Activated T-helper 17 cell treated with anti-CD3 and anti-CD28 coated beads, Interleukin-2, amount 50 U/mL, for 72 hours (primary cell): Measurements from ENCODE around the gene CTSE. TPM values are rescaled to one million over a fixed set of nuclear protein-coding genes. Genes with fewer than 3 reads are reported as not detected.
"Not testable (repeated sequence)": the region's sequence is repeated elsewhere in the genome, so short reads cannot be mapped to it uniquely, and the experiment has no call there.

Experiments used
- ATAC-seq: fragments of 150-1000 bp; cut with Tn5 transposase; replicated peaks from 2 replicates; pipeline ENCODE4 v1.10.0; 2021; ENCODE audit warnings: mild to moderate bottlenecking, moderate library complexity
- H3K27ac Mint-ChIP-seq: one replicate; pipeline ENCODE4 v1.8.0; 2022; ENCODE audit warnings: mixed read lengths
- H3K27me3 Mint-ChIP-seq: one replicate; pipeline ENCODE4 v1.8.0; 2022; ENCODE audit warnings: mixed read lengths
- H3K36me3 Mint-ChIP-seq: one replicate; pipeline ENCODE4 v1.8.0; 2022; ENCODE audit warnings: low read depth, mild to moderate bottlenecking, mixed read lengths
- H3K4me1 Mint-ChIP-seq: one replicate; pipeline ENCODE4 v1.8.0; 2022; ENCODE audit warnings: mixed read lengths
- H3K4me3 Mint-ChIP-seq: one replicate; pipeline ENCODE4 v1.8.0; 2022; ENCODE audit warnings: mild to moderate bottlenecking, mixed read lengths
- H3K9me3 Mint-ChIP-seq: one replicate; pipeline ENCODE4 v1.8.0; 2022; ENCODE audit warnings: mixed read lengths
- total RNA-seq, 2 donors: library from RNA; stranded (reverse); gene quantifications; one replicate each; pipeline ENCODE4 v1.2.3, GENCODE V29; 2022

Gene CTSE
- total RNA-seq, result not detected

DNA sequence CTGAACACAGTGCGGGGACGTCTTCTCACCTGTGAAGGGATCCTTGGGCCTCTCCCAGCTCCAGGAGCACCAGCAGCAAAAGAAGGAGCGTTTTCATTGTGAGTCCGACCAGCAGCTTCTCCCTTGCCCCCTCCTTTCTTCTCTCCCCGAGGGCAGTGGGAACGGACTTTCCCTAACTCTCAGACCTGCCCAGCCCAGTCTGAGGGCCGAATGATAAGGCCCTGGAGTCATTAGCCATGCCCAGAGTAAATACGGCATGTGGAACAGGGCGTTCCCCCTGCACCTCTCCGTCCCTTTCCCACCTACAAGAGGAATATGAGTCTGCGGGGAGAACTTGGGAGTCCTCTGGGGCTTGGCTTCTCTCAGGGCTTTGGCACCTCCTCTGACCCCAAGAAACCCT lies at the start of gene CTSE:
Gene CTSE (minus strand): TSS at position 201 of the 400 bp plus-strand sequence. CDS start 104 bp downstream, at position 97.
- no peaks in the 10 kb centered on the region for H3K36me3 Mint-ChIP-seq
- H3K9me3 Mint-ChIP-seq, result no peaks in the 10 kb centered on the region
- no peaks in the 10 kb centered on the region for H3K4me1 Mint-ChIP-seq
- H3K27me3 Mint-ChIP-seq, result peaks cover 21% of the 10 kb centered on the region
- ATAC-seq, result no peak
- no peak within 1 kb of the TSS for H3K27ac Mint-ChIP-seq
- no peak within 1 kb of the TSS for H3K4me3 Mint-ChIP-seq

DNA sequence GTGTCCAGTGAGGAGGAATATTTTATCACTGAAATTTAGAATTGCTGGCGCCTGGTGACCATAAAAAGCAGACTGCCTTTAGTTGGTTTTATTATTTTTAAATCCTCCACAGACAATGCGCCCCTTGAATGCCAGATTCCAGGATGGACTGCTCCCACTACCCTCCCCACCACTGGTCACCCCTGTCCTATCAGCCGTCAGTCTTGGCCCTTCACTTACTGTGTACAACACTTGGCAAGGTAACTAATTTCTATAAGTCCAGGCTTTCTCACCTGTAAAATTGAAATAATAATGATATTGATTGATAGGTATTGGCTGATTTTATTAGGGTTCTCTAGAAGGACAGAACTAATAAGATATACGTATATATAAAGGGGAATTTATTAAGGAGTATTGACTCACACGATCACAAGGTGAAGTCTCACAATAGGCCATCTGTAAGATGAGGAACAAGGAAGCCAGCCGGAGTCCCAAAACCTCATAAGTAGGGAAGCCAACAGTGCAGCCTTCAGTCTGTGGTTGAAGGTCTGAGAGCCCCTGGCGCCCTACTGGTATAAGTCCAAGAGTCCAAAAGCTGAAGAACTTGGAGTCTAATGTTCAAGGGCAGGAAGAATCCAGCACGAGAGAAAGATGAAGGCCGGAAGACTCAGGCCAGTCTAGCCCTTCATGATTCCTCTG lies 47.1 kb upstream of the CTSE start:
- ATAC-seq, result no peak
- peaks cover 6% of the 10 kb centered on the region for H3K27me3 Mint-ChIP-seq
- H3K4me1 Mint-ChIP-seq, result no peaks in the 10 kb centered on the region
- H3K9me3 Mint-ChIP-seq, result no peaks in the 10 kb centered on the region
- H3K4me3 Mint-ChIP-seq, result no peak overlapping the region
- H3K36me3 Mint-ChIP-seq, result no peaks in the 10 kb centered on the region
- no peak overlapping the region for H3K27ac Mint-ChIP-seq

DNA sequence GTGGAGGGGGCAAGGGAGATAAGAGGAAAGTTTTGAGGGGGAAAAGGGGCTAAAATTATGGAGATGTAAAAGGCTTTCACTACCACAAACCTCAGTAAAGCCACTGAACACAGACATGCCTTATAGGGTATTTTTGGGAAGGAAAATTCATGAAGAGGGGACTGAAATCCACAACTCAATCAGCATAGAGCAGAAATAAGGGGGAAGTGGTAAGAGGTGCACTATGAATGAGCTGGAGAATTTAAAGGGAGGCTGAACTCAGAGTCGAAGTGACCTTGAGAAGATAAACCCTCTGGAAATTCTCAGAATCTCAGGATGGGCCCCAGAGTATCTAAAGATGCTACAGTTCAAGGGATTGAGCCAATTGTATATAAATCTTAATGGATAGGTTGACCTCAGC lies 44.6 kb upstream of the CTSE start:
- H3K27ac Mint-ChIP-seq, result no peak overlapping the region
- no peaks in the 10 kb centered on the region for H3K4me1 Mint-ChIP-seq
- no peaks in the 10 kb centered on the region for H3K36me3 Mint-ChIP-seq
- H3K4me3 Mint-ChIP-seq, result no peak overlapping the region
- ATAC-seq, result no peak
- H3K9me3 Mint-ChIP-seq, result no peaks in the 10 kb centered on the region
- no peaks in the 10 kb centered on the region for H3K27me3 Mint-ChIP-seq

DNA sequence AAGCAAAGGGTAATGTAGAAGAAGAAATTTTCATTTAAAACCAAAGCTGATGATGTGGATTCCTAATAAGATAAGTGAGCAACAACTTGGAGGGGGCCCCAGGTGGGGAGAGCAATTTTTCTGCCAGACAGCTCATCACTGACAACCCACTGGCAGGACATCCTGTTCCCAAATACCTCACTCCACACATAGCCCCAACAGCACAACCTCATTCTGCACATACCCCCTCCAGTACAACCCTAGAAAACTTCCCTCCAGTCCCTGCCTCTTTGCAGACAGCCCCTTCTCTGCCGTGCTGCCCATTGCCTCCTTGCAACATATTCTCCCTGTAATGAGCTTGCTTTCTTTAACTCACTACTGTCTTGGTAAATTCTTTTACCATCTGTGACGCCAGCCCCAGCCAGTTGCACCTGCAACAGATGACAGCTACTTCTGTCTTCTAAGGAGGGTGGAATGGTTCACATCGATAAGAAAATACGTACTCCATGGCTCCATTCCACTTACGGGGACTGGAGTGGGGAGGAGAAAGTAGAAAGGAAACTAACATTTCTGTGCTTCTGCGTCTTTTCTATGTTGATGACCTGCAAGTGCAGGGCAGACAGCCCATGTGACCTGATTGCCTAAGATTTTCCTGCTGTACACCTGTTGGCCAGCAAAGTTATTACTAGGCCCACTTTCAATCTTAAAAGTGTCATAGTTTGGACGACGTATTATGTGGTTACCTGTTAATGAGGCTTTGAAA lies 44.0 kb upstream of the CTSE start:
- no peak for ATAC-seq
- no peaks in the 10 kb centered on the region for H3K36me3 Mint-ChIP-seq
- H3K4me3 Mint-ChIP-seq, result no peak overlapping the region
- H3K9me3 Mint-ChIP-seq, result no peaks in the 10 kb centered on the region
- no peaks in the 10 kb centered on the region for H3K4me1 Mint-ChIP-seq
- H3K27ac Mint-ChIP-seq, result no peak overlapping the region
- no peaks in the 10 kb centered on the region for H3K27me3 Mint-ChIP-seq

DNA sequence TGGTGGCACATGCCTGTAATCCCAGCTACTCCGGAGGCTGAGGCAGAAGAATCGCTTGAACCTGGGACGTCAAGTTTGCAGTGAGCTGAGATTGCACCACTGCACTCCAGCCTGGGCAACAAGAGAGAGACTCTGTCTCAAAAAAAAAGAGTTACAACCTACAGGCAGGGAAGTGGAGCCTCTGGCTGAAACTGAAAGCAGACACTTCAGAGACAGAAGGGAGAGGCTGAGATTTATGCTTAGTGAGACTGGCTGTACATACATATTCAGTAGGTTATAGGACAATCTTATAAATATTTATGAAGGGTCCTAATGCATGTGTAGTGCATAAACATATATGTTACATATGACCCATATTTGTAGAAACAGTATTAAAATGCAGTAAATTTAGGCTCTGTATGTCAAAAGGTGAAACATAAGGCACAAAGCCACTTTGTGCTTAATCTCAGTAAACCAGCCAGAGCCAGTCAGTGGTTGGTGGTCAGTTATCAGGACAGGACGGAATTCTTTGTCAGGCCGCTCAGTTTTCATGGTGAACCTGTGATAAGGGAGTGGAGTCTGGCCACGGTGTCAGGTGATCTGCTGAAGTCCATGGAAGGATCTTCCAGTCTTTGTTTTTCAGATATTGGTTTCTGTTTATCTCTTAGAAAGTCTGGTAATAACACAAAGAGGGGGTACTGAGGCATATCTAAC lies 42.9 kb upstream of the CTSE start:
- H3K4me1 Mint-ChIP-seq, result no peaks in the 10 kb centered on the region
- H3K27ac Mint-ChIP-seq, result no peak overlapping the region
- H3K9me3 Mint-ChIP-seq, result no peaks in the 10 kb centered on the region
- ATAC-seq, result peak; percentile 94
- H3K4me3 Mint-ChIP-seq, result no peak overlapping the region
- H3K36me3 Mint-ChIP-seq, result no peaks in the 10 kb centered on the region
- no peaks in the 10 kb centered on the region for H3K27me3 Mint-ChIP-seq

DNA sequence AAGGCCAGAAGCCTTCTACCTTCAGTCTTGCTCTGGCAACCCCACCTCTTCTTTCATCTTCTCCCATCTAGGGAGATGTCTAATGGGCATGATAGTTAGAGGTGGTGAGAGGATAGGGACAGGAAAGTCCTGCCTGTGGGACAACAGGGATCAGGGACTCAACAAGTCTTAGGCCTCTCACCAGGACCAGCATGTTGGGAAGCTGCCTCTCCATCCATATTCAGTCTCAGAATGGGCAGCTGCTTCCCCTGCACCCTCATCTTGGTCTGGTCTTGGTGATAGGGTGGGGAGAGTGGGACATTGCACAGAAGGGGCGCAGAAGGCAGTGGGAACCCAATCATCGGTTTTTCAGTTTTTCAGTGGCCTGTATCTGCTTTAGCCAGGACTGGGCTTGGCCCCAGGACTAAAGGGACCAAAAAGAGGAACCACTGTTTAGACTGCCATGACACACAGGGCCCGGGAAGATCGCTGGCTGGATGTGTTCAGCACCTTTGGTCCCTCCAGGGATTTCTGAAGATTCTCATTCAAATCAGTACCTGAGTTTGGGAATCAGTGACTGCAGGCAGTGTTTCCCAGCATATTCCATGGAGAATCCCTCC lies 42.0 kb upstream of the CTSE start:
- H3K27ac Mint-ChIP-seq, result no peak overlapping the region
- no peaks in the 10 kb centered on the region for H3K9me3 Mint-ChIP-seq
- no peaks in the 10 kb centered on the region for H3K27me3 Mint-ChIP-seq
- no peaks in the 10 kb centered on the region for H3K4me1 Mint-ChIP-seq
- H3K36me3 Mint-ChIP-seq, result no peaks in the 10 kb centered on the region
- no peak overlapping the region for H3K4me3 Mint-ChIP-seq
- no peak for ATAC-seq

DNA sequence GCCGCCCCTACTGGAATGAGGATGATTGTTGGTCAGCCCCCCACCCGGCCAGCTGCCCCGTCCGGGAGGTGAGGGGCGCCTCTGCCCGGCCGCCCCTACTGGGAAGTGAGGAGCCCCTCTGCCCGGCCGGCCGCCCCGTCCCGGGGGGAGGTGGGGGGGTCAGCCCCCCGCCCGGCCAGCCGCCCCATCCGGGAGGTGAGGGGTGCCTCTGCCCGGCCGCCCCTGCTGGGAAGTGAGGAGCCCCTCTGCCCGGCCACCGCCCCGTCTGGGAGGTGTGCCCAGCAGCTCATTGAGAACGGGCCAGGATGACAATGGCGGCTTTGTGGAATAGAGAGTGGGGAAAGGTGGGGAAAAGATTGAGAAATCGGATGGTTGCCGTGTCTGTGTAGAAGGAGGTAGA lies 40.8 kb upstream of the CTSE start:
- not testable (repeated sequence) for H3K27me3 Mint-ChIP-seq, H3K27ac Mint-ChIP-seq

DNA sequence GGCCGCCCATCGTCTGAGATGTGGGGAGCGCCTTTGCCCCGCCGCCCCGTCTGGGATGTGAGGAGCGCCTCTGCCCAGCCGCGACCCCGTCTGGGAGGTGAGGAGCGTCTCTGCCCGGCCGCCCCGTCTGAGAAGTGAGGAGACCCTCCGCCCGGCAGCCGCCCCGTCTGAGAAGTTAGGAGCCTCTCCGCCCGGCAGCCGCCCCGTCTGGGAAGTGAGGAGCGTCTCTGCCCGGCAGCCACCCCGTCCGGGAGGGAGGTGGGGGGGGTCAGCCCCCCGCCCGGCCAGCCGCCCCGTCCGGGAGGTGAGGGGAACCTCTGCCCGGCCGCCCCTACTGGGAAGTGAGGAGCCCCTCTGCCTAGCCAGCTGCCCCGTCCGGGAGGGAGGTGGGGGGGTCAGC lies 40.3 kb upstream of the CTSE start:
- not testable (repeated sequence) for H3K27ac Mint-ChIP-seq, H3K4me1 Mint-ChIP-seq, H3K36me3 Mint-ChIP-seq, H3K9me3 Mint-ChIP-seq, H3K4me3 Mint-ChIP-seq, ATAC-seq, H3K27me3 Mint-ChIP-seq

More for the DNA sequence above, 40.8 kb upstream of the CTSE start:
- not testable (repeated sequence) for H3K9me3 Mint-ChIP-seq, H3K36me3 Mint-ChIP-seq, H3K4me1 Mint-ChIP-seq, ATAC-seq, H3K4me3 Mint-ChIP-seq

DNA sequence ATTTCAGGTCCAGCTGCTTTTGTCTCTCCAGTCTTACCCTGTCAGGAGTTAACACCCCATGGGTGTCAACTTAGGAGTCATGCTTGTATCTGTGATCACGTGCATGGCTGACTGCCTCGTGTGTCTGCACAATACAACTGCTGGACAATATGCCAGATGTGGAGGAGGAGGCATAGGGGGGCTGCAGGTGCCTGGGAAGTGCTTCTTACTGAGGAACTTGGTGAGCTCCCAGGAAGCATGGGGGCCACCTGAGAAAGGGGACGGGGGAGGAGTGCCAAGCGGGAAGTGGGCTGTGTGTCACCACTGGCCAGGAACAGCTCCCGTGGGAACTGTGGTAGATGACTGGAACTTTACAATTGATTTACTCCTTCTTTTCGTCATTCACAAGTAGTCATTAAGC lies 38.8 kb upstream of the CTSE start:
- Mint-ChIP-seq H3K27me3 (peaks cover 4% of the 10 kb centered on the region), H3K4me3 (no peak overlapping the region), H3K27ac (no peak overlapping the region), H3K36me3 (no peaks in the 10 kb centered on the region), H3K4me1 (no peaks in the 10 kb centered on the region), H3K9me3 (no peaks in the 10 kb centered on the region)
- no peak for ATAC-seq

DNA sequence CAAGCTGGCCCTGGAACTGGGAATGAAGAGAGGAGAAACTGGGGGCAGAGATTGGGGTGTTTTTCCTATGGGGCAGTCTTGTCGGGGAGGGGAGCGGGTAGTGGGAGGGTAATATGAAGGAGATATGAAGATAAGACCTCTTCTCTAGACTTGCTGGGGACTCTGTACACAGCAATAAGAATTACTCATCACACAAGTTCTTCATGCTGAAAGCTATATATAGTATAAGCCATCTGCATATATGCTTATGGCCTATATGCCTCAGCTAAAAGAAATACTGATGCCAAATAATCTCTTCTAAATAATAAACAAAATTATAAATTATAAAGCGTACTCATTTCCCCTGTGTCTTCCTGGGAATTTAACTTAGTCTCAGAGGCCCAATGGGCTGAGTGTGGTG lies 37.1 kb upstream of the CTSE start:
- Mint-ChIP-seq H3K4me1 (no peaks in the 10 kb centered on the region), H3K27ac (no peak overlapping the region), H3K27me3 (peaks cover 4% of the 10 kb centered on the region), H3K36me3 (no peaks in the 10 kb centered on the region), H3K9me3 (no peaks in the 10 kb centered on the region), H3K4me3 (no peak overlapping the region)
- ATAC-seq, result no peak

DNA sequence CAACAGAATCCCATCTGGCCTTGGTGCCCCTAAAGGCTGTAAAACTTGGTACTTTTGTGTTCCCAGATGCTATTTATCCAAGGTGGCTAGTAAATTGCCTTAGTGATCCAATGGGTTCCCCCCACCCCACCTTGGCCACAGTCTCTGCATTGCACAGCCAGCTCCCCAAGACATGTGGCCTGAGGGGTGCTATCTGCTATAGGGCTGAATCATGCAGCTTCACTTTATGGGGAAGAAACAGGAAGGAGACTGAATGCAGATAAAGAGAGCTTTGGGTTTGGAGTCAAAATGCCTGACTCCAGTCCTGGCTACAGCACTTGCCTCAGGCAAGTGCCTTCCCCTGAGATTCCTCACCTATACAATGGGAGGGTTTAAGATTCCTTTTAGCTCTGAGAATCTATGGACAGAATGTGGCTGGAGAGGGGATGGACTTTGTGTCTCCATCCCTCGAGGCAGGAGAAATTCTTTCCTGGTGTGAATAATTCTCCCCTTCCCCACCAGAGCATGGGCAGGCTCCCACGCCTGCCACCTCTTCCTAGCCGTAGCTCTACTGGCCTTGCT lies 35.7 kb upstream of the CTSE start:
- H3K27ac Mint-ChIP-seq, result no peak overlapping the region
- no peaks in the 10 kb centered on the region for H3K36me3 Mint-ChIP-seq
- no peak overlapping the region for H3K4me3 Mint-ChIP-seq
- no peak for ATAC-seq
- no peaks in the 10 kb centered on the region for H3K9me3 Mint-ChIP-seq
- H3K4me1 Mint-ChIP-seq, result no peaks in the 10 kb centered on the region
- H3K27me3 Mint-ChIP-seq, result peaks cover 4% of the 10 kb centered on the region

DNA sequence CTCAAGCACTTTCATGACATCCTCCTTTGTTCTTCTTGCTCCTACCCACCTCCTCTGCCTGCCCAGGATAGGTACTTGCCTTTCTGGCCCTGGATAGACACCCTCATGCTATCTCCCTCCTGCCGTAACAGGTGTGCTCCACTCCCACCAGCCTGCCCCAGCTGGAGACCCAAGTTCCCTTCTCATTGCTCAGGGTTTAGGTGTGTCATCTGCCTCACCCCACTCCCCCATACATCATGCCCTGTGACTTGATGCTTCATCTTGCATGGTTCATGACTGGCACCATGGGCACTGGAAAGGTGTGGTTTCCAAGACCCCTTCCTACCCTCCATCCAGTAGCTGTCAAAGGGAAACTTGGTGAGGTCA lies 35.2 kb upstream of the CTSE start:
- Mint-ChIP-seq H3K36me3 (no peaks in the 10 kb centered on the region), H3K4me1 (no peaks in the 10 kb centered on the region), H3K27ac (no peak overlapping the region), H3K4me3 (no peak overlapping the region), H3K9me3 (no peaks in the 10 kb centered on the region), H3K27me3 (peaks cover 4% of the 10 kb centered on the region)
- no peak for ATAC-seq

DNA sequence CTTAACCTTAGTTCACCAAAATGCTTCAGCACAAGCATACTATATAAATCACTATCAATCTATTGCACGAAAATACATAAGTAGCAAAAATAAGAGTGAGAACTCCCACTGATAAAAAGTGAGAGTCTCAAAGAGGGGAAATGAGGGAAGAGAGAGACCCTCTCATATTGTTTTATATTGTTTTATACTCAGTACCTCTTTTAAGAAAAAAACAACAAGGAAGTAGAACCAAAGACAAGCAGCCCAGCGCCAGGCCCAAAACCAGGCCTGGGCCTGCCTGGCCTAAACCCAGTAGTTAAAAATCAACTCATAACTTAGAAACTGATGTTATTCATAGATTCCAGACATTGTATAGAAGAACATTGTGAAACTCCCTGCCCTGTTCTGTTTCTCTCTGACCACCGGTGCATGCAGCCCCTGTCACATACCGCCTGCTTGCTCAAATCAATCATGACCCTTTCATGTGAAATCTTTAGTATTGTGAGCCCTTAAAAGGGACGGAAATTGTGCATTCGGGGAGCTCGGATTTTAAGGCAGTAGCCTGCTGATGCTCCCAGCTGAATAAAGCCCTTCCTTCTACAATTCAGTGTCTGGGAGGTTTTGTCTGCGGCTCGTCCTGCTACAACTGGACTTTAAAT lies 34.7 kb upstream of the CTSE start:
- H3K4me1 Mint-ChIP-seq, result not testable (repeated sequence)

DNA sequence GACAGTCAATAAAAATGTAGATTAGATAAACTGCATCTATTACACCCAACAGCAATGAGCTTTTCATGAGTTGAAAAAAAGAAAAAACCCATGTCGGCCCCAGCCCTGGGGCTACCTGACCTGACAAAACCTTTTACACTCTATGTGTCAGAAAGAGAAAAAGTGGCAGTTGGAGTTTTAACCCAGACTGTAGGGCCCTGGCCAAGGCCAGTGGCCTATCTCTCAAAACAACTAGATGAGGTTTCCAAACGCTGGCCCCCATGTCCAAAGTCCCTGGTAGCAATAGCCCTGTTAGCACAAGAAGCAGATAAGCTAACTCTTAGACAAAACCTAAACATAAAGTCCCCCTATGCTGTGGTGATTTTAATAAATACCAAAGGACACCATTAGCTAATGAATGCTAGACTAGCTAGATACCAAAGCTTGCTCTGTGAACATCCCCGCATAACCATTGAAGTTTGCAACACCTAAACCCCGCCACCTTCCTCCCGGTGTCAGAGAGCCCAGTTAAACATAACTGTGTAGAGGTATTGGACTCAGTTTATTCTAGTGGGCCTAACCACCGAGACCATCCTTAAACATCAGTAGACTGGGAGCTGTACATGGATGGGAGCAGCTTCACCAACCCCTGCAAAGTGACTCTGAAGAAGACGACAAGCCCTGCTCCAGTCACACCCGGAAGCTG lies 32.1 kb upstream of the CTSE start:
- H3K9me3 Mint-ChIP-seq, H3K27ac Mint-ChIP-seq, H3K4me3 Mint-ChIP-seq, H3K27me3 Mint-ChIP-seq, H3K36me3 Mint-ChIP-seq, ATAC-seq: not testable (repeated sequence)
- H3K4me1 Mint-ChIP-seq, result peaks cover 19% of the 10 kb centered on the region

More for the DNA sequence above, 34.7 kb upstream of the CTSE start:
- H3K4me3 Mint-ChIP-seq, H3K9me3 Mint-ChIP-seq, ATAC-seq, H3K27ac Mint-ChIP-seq, H3K36me3 Mint-ChIP-seq, H3K27me3 Mint-ChIP-seq: not testable (repeated sequence)
